Activated naive CD8-positive, alpha-beta T cell treated with anti-CD3 and anti-CD28 coated beads for 36 hours (primary cell): ENCODE results near the gene YEATS4. TPM values are rescaled to one million over a fixed set of nuclear protein-coding genes. Genes with fewer than 3 reads are reported as not detected.

Source experiments
- DNase-seq: peaks from one replicate; pipeline ENCODE4 v3.0.0; 2021
- H3K27ac Mint-ChIP-seq: one replicate; pipeline ENCODE4 v1.8.0; 2022; ENCODE audit warnings: mild to moderate bottlenecking, moderate library complexity, mixed read lengths
- H3K27me3 Mint-ChIP-seq: one replicate; pipeline ENCODE4 v1.8.0; 2022; ENCODE audit warnings: mild to moderate bottlenecking, mixed read lengths
- H3K36me3 Mint-ChIP-seq: one replicate; pipeline ENCODE4 v1.8.0; 2021; ENCODE audit warnings: mild to moderate bottlenecking, mixed read lengths
- H3K4me1 Mint-ChIP-seq: one replicate; pipeline ENCODE4 v1.8.0; 2021; ENCODE audit warnings: mixed read lengths
- H3K4me3 Mint-ChIP-seq: one replicate; pipeline ENCODE4 v1.8.0; 2022; ENCODE audit warnings: mild to moderate bottlenecking, moderate library complexity, mixed read lengths
- H3K9me3 Mint-ChIP-seq: one replicate; pipeline ENCODE4 v1.8.0; 2022; ENCODE audit warnings: mixed read lengths
- total RNA-seq, 2 experiments: library from RNA; stranded (reverse); gene quantifications; one replicate each; pipeline ENCODE4 v1.2.3, GENCODE V29; 2021

YEATS4 gene
- total RNA-seq, 2 experiments from 2014 or later, result 58.1 to 59.7 TPM

DNA sequence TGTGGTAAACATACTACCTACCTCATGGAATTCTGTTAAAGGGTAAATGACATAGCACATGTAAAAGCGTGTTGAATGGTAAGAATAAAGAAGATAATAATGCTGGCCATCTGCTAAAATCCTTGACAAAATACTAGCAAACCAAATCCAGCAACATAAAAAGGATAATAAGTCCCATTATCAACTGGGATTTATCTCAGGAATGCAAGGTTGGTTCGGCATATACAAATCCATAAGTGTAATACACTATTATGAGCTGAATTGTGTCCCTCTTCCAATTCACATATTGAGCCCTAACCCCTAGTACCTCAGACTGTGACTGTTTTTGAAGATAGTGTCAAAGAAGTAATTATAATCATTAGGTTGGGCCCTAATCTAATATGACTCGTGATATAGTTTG lies 37.4 kb downstream of the YEATS4 start:
- Mint-ChIP-seq H3K9me3 (peaks cover 11% of the 10 kb centered on the region), H3K4me1 (peaks cover 7% of the 10 kb centered on the region), H3K27me3 (no peaks in the 10 kb centered on the region), H3K4me3 (no peak overlapping the region), H3K27ac (no peak overlapping the region), H3K36me3 (peaks cover 38% of the 10 kb centered on the region)
- DNase-seq, result no peak

DNA sequence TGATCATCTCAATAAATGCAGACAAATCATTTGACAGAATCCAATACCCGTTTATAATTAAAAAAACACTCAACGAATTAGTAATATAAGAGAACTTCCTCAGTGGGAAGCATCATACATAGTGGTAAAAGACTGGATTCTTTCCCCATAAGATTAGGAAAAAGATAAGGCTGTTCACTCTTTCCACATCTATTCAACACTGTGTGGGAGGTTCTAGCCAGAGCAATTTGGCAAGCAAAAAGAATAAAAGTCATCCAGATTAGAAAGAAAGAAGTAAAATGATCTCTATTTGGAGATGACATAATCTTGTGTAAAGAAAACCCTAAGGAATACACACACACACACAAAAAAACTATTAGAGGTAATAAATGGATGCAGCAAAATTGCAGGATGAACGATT lies 38.4 kb downstream of the YEATS4 start:
- H3K27me3 Mint-ChIP-seq, result no peaks in the 10 kb centered on the region
- H3K9me3 Mint-ChIP-seq, result peaks cover 11% of the 10 kb centered on the region
- no peak overlapping the region for H3K4me3 Mint-ChIP-seq
- DNase-seq, result no peak
- no peaks in the 10 kb centered on the region for H3K4me1 Mint-ChIP-seq
- no peak overlapping the region for H3K27ac Mint-ChIP-seq
- H3K36me3 Mint-ChIP-seq, result peaks cover 34% of the 10 kb centered on the region

DNA sequence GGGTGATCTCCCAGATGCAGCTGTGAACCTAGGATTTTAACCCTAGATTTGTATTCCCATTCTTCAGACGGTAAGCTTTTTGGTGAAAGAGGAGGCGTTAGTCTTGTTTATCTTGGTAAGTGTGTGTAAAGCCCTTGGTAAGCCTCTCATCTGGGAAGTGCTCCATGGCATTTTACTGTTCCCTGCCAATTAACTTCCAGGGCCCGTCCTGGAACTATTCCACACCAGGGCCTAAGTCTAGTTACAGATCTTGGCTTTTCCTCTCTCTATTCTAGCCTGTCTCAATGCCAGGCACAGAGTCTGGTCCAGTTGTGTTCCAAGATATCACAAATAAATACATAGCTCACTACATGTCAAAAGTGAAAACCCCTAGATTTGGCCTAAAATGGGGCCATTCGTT lies 42.4 kb downstream of the YEATS4 start:
- no peak for DNase-seq
- Mint-ChIP-seq H3K9me3 (peaks cover 5% of the 10 kb centered on the region), H3K27ac (no peak overlapping the region), H3K36me3 (peaks cover 15% of the 10 kb centered on the region), H3K4me1 (no peaks in the 10 kb centered on the region), H3K27me3 (no peaks in the 10 kb centered on the region), H3K4me3 (no peak overlapping the region)

DNA sequence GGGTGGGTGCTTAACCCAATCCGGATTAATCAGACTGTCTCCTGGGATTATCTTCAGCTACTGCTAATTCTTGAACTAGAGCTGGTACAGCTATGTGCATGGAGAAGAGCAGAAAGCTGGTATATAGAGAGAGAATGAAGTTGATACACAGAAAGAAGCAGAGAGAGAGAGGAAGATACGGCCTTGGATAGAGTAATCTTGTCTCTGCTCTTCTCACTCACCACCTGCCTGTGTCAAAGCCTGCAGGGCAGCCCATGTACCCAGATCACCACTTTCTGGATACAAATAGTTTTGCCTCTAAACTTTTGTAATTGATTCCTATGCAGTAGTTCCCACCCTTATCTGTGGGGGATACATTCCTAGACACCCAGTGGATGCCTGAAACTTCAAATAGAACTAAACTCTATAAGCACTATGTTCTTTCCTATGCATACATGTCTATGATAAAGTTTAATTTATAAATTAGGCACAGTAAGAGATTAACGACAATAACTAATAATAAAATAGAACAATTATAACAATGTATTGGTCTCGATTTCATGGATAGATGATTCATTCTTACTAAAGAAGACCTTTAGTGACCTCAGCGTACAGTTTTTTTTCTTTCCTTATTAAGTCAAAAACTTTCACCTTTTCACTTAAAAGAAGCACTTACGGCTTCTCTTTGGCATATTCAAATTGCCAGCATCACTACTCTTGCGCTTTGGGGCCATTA lies 45.5 kb downstream of the YEATS4 start:
- peaks cover 4% of the 10 kb centered on the region for H3K36me3 Mint-ChIP-seq
- no peaks in the 10 kb centered on the region for H3K4me1 Mint-ChIP-seq
- no peak overlapping the region for H3K27ac Mint-ChIP-seq
- H3K9me3 Mint-ChIP-seq, result no peaks in the 10 kb centered on the region
- DNase-seq, result no peak
- H3K27me3 Mint-ChIP-seq, result no peaks in the 10 kb centered on the region
- no peak overlapping the region for H3K4me3 Mint-ChIP-seq

- Mint-ChIP-seq H3K27ac (no peak overlapping the region), H3K4me1 (no peaks in the 10 kb centered on the region), H3K9me3 (no peaks in the 10 kb centered on the region), H3K27me3 (no peaks in the 10 kb centered on the region), H3K36me3 (peaks cover 6% of the 10 kb centered on the region), H3K4me3 (no peak overlapping the region)
- no peak for DNase-seq
Observed at GRCh38 chr12:69405566-69405865, 46.0 kb downstream of the YEATS4 start.

- H3K9me3 Mint-ChIP-seq, result no peaks in the 10 kb centered on the region
- no peak overlapping the region for H3K27ac Mint-ChIP-seq
- H3K27me3 Mint-ChIP-seq, result no peaks in the 10 kb centered on the region
- H3K4me3 Mint-ChIP-seq, result no peak overlapping the region
- no peaks in the 10 kb centered on the region for H3K4me1 Mint-ChIP-seq
- no peak for DNase-seq
- H3K36me3 Mint-ChIP-seq, result peaks cover 6% of the 10 kb centered on the region
Observed at GRCh38 chr12:69406217-69406616, 46.7 kb downstream of the YEATS4 start.

DNA sequence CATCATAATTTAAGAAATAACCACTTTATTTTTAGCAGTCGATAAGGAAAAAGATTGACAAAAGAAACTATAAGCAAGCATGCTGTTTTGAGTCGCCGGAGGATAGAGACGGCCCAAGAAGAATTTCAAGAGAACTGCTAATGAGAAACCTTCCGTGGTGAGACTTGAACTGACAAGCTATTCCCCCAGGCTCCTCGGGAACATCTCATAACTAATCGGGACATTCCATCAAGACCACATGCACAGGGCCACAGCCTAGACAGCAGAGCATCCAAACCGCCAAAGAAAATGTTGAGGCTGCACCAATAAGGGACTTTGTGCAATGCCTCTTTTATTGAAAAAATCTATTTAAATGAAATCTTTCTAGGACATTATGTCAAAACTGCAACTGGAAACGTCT lies 51.0 kb downstream of the YEATS4 start:
- Mint-ChIP-seq H3K27ac (no peak overlapping the region), H3K36me3 (peaks cover 7% of the 10 kb centered on the region), H3K27me3 (no peaks in the 10 kb centered on the region), H3K9me3 (no peaks in the 10 kb centered on the region), H3K4me1 (no peaks in the 10 kb centered on the region), H3K4me3 (no peak overlapping the region)
- DNase-seq, result no peak

GRCh38 chr12:69412655-69413054 lies 53.1 kb downstream of the YEATS4 start:
- no peak for DNase-seq
- no peak overlapping the region for H3K4me3 Mint-ChIP-seq

DNA sequence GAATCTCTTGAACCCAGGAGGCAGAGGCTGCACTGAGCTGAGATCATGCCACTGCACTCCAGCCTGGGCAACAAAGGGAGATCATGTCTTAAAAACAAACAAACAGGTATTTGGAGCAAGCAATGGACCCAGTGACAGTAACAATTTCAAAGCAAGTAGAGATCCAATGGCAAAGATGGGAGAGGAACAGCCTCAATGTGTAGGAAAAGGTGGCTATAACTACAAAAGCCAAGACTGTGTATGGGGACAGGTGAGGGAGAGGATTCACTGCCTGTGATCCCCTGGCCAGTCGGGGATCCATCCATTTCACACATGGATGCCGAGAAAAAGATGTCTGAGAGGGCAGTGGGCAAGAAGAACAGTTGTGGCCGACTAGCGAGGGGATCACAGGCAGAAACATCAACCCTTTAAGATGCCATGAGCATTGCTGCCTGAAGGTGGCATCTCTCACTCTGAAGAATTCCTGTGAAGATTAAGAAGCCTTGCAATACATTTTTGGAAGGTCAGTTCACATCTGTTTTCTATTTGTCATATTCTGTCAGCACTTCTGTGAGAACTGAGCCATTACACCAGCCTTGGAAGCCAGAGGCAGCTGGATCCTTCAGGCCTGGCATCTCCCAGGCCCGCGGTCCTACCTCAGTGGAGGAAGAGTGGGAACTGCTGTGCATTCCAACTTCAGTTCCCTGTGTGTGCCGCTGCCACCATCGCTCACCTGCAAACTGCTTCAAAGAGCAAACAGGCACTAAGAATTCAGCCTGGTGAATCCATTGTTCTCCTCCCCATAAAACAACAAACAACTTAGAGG lies 56.1 kb downstream of the YEATS4 start:
- Mint-ChIP-seq H3K27ac (no peak overlapping the region), H3K4me1 (no peaks in the 10 kb centered on the region), H3K9me3 (no peaks in the 10 kb centered on the region), H3K27me3 (no peaks in the 10 kb centered on the region), H3K36me3 (peaks cover 7% of the 10 kb centered on the region), H3K4me3 (no peak overlapping the region)
- DNase-seq, result peak; percentile 7

More at GRCh38 chr12:69412655-69413054, 53.1 kb downstream of the YEATS4 start:
- H3K27ac Mint-ChIP-seq, result no peak overlapping the region
- H3K9me3 Mint-ChIP-seq, result no peaks in the 10 kb centered on the region
- peaks cover 8% of the 10 kb centered on the region for H3K36me3 Mint-ChIP-seq
- no peaks in the 10 kb centered on the region for H3K4me1 Mint-ChIP-seq
- no peaks in the 10 kb centered on the region for H3K27me3 Mint-ChIP-seq

DNA sequence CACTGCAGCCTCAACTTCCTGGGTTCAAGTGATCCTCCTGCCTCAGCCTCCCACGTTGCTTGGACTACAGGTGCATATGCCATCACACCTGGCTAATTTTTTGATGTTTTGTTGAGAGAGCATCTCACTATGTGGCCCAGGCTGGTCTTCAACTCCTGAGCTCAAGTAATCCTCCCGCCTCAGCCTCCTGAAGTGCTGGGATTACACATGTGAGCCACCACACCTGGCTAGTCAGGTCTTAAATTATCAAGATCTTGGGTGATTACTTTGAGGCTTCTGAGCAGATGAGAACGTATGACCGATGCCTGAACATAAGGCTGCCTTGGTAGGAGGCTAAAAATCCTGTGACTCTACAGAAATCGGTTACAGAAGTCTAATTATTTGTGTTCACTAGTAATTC lies 57.7 kb downstream of the YEATS4 start:
- Mint-ChIP-seq H3K36me3 (peaks cover 3% of the 10 kb centered on the region), H3K4me3 (no peak overlapping the region), H3K27ac (no peak overlapping the region), H3K4me1 (no peaks in the 10 kb centered on the region), H3K27me3 (no peaks in the 10 kb centered on the region), H3K9me3 (no peaks in the 10 kb centered on the region)
- no peak for DNase-seq

- H3K27ac Mint-ChIP-seq, result no peak overlapping the region
- DNase-seq, result no peak
- H3K4me3 Mint-ChIP-seq, result no peak overlapping the region
- no peaks in the 10 kb centered on the region for H3K27me3 Mint-ChIP-seq
- no peaks in the 10 kb centered on the region for H3K4me1 Mint-ChIP-seq
- H3K36me3 Mint-ChIP-seq, result peaks cover 3% of the 10 kb centered on the region
- H3K9me3 Mint-ChIP-seq, result no peaks in the 10 kb centered on the region
Observed at GRCh38 chr12:69417741-69418167, 58.2 kb downstream of the YEATS4 start.

- DNase-seq, result no peak
- no peaks in the 10 kb centered on the region for H3K4me1 Mint-ChIP-seq
- H3K4me3 Mint-ChIP-seq, result no peak overlapping the region
- H3K36me3 Mint-ChIP-seq, result peaks cover 5% of the 10 kb centered on the region
- no peaks in the 10 kb centered on the region for H3K27me3 Mint-ChIP-seq
- no peaks in the 10 kb centered on the region for H3K9me3 Mint-ChIP-seq
- H3K27ac Mint-ChIP-seq, result no peak overlapping the region
Observed at GRCh38 chr12:69419701-69420100, 60.2 kb downstream of the YEATS4 start.

DNA sequence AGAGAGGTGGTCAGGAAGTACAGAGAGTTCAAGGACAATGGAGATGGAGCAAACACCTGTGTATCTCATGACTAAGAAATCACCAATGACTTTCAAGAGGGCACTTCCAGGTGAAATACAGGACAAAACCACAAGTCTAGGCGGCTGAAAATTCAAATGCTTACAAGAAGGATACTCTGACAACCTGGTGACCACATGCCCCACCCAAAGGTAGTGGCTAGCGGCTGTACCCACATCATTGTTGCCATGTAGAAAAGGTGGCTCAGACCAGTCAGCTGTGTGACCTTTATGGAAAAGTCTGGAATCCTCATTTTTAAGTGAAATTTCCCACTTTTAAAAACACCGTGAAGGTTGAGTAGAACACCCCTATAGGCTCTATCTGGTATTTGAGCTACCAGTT lies 62.0 kb downstream of the YEATS4 start:
- no peaks in the 10 kb centered on the region for H3K9me3 Mint-ChIP-seq
- H3K4me1 Mint-ChIP-seq, result no peaks in the 10 kb centered on the region
- no peak overlapping the region for H3K27ac Mint-ChIP-seq
- no peak overlapping the region for H3K4me3 Mint-ChIP-seq
- no peak for DNase-seq
- H3K27me3 Mint-ChIP-seq, result no peaks in the 10 kb centered on the region
- H3K36me3 Mint-ChIP-seq, result peaks cover 2% of the 10 kb centered on the region

DNA sequence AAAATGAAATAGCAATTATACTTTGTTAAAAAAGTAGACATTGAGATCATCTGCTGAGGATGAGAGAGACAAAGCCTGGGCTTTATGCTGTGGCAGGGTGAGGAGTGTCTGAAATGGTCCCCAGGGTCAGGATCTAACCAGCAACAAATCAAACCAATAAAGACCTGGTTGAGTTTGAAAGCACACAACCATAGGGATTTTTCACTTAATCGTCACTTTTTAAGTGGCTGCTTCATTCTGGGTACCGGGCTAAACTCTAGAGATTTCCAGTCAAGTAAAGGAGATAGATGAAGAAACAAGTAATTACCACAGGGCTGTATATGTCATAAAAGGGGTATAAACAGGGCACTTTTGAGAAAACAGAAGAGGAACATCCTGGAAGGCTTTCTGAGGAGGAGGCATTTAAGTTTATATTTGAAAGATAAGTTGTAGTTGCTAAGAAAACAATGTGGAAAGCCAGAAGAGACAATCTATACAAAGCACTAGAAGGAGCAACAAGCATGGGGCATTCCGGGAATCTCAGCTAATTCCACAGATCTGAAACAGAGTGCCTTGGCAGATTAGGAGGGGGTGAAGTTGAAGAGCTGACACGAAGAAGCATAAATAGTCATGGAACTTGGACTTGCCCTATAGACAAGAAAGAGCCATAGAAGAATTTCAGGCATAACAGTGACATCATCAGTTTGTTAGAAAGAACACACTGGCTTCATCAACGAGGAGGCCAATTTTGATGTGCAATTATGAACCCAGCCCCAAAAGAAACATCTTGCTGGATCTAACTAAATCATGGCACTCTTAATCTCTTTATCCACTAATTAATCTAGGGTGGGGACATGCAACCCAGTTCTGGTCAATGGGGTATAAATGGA lies 63.7 kb downstream of the YEATS4 start:
- Mint-ChIP-seq H3K27ac (no peak overlapping the region), H3K36me3 (peaks cover 2% of the 10 kb centered on the region), H3K27me3 (no peaks in the 10 kb centered on the region), H3K9me3 (no peaks in the 10 kb centered on the region), H3K4me1 (no peaks in the 10 kb centered on the region), H3K4me3 (no peak overlapping the region)
- DNase-seq, result no peak

GRCh38 chr12:69425417-69425816 lies 65.9 kb downstream of the YEATS4 start:
- Mint-ChIP-seq H3K4me3 (no peak overlapping the region), H3K4me1 (no peaks in the 10 kb centered on the region), H3K27me3 (no peaks in the 10 kb centered on the region), H3K36me3 (peaks cover 2% of the 10 kb centered on the region), H3K27ac (no peak overlapping the region), H3K9me3 (no peaks in the 10 kb centered on the region)
- no peak for DNase-seq
